ENCODE measurements around the gene SLC2A4.

The SLC2A4 gene

DNA sequence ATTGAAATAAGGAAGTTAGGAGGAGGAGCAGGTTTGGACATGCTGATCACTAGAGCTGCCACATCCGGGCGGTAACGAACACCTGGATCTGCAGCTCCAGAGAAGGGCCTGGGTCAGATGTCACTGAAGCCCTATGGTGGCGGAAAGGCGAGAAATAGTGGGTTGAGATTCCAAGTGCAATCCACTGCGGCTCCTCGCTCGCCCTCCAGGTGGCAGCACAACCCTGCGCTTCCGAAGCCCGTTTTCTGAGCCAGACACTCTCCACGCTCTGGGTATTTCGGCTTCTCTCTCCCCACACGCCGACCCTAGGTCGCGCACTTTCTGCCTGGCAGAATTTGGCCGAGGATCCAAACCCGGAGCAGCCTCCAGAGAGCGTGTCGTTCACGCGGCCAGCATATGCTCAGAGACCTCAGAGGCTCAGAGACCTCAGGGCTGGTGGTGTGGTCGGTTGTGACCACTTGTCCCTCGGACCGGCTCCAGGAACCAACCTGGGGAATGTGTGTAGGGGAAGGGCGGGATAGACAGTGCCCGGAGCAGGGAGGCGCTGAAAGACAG is 922 bp upstream of the SLC2A4 start:
- peak; percentile 59 to 84 for DNase-seq

- no peak for DNase-seq
Measured at GRCh38 chr17:7281953-7282751, 634 bp downstream of the SLC2A4 start.

DNA sequence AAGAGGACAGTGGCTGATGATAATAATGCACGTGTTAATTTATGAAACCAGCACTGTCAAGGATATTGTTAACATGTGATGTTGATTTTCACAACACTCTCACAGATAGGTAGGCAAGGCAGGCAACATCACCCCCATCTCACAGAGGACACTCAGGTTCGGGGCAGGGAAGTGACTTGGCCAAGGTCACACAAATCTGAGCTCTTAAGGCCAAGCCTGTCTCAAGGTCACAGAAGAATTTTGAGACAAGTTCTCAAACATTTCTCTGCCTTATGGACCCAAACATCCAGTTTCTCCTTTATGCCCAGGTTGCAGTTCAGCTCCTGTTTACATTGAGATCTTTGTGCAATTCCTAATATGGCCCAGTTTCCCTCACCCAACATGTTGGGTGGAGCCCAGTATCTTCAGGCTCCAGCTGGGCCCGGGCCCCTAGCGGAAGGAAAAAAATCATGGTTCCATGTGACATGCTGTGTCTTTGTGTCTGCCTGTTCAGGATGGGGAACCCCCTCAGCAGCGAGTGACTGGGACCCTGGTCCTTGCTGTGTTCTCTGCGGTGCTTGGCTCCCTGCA is 1.3 kb downstream of the SLC2A4 start:
- peak in 1 of 2 donors; percentile 12 for DNase-seq

DNA sequence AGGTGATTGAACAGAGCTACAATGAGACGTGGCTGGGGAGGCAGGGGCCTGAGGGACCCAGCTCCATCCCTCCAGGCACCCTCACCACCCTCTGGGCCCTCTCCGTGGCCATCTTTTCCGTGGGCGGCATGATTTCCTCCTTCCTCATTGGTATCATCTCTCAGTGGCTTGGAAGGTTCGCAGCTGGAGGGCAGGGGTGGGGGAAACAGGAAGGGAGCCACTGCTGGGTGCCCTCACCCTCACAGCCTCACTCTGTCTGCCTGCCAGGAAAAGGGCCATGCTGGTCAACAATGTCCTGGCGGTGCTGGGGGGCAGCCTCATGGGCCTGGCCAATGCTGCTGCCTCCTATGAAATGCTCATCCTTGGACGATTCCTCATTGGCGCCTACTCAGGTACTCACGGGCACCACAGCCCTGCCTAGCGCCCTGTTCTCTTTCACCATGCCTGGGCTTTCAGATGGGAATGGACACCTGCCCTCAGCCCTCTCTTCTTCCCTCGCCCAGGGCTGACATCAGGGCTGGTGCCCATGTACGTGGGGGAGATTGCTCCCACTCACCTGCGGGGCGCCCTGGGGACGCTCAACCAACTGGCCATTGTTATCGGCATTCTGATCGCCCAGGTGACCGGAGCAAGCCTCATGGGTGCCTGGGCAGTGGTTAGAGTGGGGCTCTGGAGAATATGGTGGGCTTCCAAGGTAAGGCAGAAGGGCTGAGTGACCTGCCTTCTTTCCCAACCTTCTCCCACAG is 2.1 kb downstream of the SLC2A4 start:
- no peak for DNase-seq

DNA sequence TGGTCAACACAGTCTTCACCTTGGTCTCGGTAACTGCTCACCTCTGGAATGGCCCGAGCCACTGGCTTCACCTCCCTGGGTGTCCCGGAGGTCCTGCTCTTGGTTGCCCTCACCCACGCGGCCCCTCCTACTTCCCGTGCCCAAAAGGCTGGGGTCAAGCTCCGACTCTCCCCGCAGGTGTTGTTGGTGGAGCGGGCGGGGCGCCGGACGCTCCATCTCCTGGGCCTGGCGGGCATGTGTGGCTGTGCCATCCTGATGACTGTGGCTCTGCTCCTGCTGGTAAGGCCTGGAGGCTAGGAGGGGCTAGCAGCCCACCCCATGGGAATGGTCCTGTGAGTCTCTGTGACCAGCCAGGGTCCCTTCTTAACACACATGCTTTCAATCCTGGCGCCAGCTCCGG is 3.4 kb downstream of the SLC2A4 start:
- DNase-seq: no peak

DNA sequence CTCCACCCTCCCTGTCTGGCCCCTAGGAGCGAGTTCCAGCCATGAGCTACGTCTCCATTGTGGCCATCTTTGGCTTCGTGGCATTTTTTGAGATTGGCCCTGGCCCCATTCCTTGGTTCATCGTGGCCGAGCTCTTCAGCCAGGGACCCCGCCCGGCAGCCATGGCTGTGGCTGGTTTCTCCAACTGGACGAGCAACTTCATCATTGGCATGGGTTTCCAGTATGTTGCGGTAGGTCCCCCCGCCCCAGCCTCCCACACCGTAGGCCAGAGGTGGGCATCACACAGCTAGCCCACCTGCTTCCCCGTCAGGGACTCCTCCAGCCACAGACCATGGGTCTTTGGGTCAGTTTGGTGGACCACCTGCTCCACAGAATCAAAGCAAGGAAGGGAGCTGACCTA is 4.2 kb downstream of the SLC2A4 start:
- DNase-seq: no peak

DNA sequence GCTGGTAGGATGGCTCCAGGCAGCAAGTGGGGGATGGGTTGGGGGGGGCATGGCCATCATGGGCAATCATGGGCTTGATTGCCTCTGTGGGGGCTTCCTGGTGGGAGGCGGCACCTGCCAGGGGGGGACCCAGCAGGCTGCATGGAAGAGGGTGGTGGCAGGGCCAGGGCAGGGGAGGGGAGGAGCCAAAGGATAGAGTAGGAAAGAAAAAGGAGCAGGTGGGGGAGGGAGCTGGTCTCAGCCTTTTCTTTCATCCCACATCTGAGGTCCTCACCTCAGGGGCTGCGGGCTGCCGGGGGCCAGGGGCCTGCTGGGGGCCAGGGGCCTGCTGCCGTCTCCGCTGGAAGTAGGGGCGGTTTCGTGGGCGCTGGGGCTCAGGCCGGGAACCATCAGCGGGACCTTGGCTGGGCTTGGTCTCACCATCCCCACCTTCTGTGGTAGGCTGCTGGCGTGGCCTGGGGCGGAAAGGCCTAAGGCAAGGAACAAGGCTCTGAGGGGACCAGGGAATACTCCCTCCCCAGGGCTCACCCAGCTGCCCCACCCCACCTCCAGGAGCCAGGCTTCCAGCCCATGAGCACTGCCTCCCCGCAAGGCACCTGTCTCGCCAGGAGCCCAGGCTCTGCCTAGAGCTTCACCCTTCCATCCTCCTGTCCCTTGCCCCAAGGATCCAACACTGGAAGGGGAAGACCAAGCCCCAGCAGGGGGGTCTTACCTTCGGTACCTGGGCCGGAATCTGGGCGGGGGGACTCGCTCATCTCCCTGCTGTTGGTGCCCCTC is 7.9 kb downstream of the SLC2A4 start:
- DNase-seq: no peak

- DNase-seq: no peak
Measured at GRCh38 chr17:7290166-7290565, 8.6 kb downstream of the SLC2A4 start.

GRCh38 chr17:7290685-7291084 is 9.2 kb downstream of the SLC2A4 start:
- DNase-seq: no peak

DNA sequence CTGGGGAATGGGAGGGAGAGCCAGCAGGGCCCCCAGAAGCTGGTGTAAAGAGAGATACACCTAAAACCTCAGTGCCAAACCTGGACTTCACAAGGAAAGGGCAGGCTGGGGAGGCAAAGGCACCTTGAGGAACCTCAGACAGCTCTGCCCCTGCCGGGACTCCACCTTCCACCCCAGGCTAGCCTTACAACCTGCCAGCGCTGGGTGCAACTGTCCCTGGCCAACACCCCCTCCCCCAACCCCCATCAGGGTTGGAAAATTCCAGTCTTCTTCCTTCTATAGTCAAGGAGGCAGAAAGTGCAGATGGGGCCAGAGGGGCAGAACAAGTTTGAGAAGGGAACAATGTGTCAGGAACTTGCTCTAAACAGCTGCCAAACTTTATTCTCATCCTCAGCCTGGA is 10.7 kb downstream of the SLC2A4 start:
- DNase-seq: no peak

DNA sequence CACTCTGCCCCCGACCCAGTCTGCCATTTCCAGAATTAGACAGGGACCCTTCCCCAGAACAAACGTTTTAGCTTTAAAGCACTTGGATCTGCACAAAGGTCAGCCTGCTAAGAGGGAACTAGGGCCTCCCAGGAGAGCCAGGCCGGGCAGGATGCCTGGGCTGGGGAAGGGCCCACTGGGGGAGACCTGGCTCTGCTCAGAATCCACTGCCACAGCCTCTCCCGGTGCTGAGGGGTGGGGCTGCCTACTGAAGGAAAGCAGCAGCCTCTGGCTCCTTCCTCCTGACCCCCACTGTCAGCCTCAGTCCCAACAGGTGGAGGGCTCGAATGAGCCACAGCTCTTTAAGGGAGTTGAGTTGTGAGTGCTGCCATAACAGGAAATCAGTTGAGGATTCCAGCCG is 11.2 kb downstream of the SLC2A4 start:
- no peak for DNase-seq

DNA sequence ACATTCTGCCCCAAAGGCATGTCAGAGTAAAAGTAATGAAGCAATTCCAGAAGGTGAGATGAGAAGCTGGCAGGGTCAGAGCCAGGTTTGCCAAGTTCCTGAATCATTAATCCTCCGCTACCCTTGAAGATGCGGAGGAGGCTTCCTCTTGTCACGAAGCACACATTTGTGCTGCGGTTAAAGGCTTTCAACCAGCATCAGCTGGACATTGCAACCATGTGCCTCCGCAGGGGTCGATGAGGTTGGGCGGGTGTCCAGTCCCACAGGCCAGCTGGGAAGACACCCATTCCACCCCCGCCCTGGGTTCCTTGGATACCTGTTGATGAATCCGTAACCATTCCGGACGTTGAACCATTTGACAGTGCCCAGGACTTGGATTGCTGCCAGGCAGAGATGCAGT is 11.6 kb downstream of the SLC2A4 start:
- no peak for DNase-seq

DNA sequence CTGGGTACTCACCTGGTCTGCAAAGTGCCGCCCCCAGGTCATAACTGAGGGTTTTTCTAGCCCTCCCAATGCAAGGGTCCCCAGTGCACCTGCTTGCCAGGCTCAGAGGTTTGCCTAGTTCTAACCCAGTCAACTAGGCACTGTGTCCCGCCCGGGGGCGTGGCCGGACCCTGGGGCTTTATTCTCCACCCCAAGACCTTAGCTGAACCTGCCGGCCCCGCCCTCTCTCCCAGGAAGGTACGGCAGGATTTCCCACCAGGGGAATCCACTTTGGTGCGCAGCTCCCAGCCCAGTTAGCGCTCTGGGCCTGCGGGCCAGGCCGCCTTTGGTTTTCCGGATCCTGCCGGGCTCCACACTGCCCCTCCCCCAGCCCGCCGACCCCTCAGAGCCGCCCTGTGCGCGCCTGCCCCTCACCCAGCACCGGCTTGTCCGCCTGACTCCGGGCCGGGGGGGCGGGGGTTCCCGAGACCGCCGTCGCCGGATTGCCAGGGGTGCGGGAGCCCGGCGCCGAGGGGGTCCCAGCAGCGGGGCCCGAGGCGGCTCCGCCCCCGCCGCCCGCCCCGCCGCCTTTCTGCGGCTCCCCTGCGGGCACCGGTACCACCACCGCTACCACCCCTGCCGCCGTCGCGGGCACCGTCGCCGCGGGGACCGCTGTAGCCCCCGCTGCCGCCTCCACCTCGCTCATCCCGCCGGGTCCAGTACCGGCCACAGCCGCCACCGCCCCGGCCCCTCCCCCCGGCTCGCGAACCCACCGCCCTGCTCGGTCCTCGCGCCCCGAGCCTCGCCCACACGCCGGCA is 12.5 kb downstream of the SLC2A4 start:
- no peak for DNase-seq

GRCh38 chr17:7294614-7295153 is 13.2 kb downstream of the SLC2A4 start, which contains the start of gene YBX2:
TSS of gene YBX2 (minus strand) at chr17:7294639. CDS start at chr17:7294500, 139 bp downstream.
- no peak for DNase-seq

GRCh38 chr17:7295230-7296180 is 14.0 kb downstream of the SLC2A4 start:
- no peak for DNase-seq

DNA sequence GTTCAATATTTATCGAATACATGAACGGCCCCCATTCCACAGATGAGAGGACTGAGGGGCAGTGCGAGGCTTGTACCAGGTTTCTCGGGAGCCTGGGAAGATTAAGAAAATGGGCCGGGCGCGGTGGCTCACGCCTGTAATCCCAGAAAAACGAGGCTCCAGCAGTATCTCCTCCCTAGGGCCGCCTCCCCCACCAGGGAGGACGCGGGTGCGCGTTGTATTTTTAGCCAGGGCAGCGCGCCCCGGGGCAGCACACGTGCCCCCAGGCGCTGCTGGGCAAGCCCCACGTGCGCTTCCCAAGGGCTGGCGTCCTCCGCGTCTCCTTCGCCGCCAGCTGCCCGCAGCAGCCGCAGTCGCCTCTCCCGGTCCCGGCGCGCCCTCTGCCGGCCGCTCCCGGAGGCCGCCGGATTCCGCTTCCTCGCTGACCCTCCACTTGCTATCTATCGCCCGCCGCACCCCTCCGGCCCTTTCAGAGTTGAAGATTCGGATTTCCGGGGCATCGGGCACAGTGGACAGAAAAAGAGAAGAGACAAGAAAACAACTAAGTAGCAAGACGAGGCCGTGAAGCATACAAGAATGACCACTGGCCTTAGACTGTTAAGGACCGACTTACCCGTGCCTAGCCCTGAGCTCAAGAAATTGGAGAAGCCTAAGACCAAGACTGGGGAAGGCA is 14.8 kb downstream of the SLC2A4 start:
- peak; percentile 27 to 56 for DNase-seq

DNA sequence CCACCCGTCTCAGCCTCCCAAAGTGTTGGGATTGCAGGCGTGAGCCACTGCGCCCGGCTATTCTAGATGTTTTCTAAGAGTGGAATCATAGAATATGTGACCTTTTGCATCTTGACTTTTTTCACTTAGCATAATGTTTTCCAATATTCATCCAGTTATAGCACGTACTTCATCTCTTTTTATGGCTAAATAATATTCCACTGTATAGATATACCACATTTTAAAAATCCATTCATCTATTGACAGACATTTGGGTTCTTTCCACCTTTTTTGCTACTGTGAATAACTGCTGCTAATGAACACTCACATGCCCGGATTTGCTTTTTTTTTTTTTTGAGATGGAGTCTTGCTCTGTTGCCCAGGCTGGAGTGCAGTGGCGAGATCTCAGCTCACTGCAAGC is 22.7 kb downstream of the SLC2A4 start:
- DNase-seq: no peak

GRCh38 chr17:7306911-7307685 is 25.6 kb downstream of the SLC2A4 start, which contains the start of gene EIF5A:
TSS of gene EIF5A (plus strand) at chr17:7307628. CDS start at chr17:7309636, 2,008 bp downstream.
- DNase-seq: peak; percentile 99 to 100

All from bone marrow (tissue), 2 donors.